ENCODE measurements around the gene PER1.

DNA sequence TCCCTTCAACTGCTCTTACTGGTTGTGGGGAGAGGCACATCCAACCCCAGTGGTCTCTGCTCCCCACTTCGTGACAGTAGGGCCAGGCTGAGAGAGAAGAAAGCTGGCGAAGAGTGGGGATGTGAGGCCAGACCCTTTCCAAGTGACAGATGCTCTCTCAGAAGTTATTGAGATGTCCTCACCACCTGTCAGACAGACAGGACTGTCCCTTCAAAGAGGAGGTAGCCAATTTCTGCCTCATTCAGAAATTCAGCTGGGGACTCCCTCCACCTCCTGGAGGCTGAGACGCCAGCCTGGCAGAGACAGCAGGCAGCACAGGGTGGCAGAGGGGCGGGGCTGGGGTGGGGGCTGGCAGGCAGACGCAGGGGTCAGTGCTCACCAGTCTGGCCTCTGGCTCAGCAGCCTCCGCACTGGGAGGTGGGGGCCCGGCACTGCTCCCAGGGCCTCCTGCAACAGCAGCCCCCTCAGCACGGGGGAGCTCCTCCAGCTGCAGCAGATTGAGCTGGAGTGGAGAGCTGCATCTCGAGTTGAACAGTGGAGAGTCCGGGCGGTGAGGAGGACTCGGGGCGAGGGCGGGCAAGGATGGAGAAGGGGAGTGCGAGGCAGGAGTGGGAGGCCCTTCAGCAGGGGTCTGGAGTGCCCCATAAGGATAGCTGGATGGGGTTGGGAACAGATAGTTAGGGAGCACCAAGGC lies 9.2 kb downstream of the PER1 start:
- TF ChIP-seq ZBTB40 (IDR thresholded peaks at IDR 0.05) = no peak
- no peak for TF ChIP-seq ZBTB40 (CRISPR knock-in tag; IDR thresholded peaks at IDR 0.05)
- no peak for TF ChIP-seq ZC3H8 (IDR thresholded peaks at IDR 0.05)
- no peak for TF ChIP-seq FOXM1 (IDR thresholded peaks at IDR 0.05; ENCODE audit: low read depth)
- no peak for TF ChIP-seq FOXM1 (CRISPR knock-in tag; IDR thresholded peaks at IDR 0.05; ENCODE audit: low read depth)
- TF ChIP-seq CTCF (IDR thresholded peaks at IDR 0.05 in 2 of 3, conservative IDR thresholded peaks at IDR 0.05 in 1 of 3; ENCODE audit: insufficient read depth in 2 of 3, low read depth in 1 of 3, low read length in 3 of 3) = no peak
- TF ChIP-seq ELF1 (tag; IDR thresholded peaks at IDR 0.05) = no peak
- no peak for TF ChIP-seq KLF10 (CRISPR knock-in tag; IDR thresholded peaks at IDR 0.05)
- no peak for TF ChIP-seq SREBF1 (IDR thresholded peaks at IDR 0.05; ENCODE audit: borderline replicate concordance, low read depth, low read length)
- TF ChIP-seq CREB1 (IDR thresholded peaks at IDR 0.05) = no peak
- no peak for TF ChIP-seq CREB1 (CRISPR knock-in tag; IDR thresholded peaks at IDR 0.05)
- TF ChIP-seq PKNOX1 (IDR thresholded peaks at IDR 0.05) = no peak

Measured in K562 (cell line).